Measurements from ENCODE around the gene TMEM42.
"Not testable (repeated sequence)": the region's sequence is repeated elsewhere in the genome, so short reads cannot be mapped to it uniquely, and the experiment has no call there.

DNA sequence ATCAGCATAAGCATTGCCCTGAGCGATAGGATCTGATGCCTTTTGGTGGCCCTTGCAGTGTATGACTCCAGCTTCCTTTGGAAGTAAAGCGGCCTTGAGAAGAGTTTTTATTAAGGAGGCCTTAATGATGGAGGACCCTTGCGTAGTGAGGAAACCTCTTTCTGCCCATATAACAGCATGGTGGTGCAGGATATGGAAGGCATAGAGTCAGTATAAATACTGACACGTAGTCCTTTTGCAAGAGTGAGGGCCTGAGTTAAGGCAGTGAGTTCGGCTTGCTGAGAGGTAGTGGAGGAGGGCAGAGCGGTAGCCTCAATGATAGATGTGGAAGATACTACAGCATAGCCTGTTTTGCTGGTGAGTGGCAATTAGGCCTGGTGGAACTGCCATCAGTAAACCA lies 5.0 kb upstream of the TMEM42 start:
- not testable (repeated sequence) for TF ChIP-seq POLR2A, EP300 (IDR thresholded peaks at IDR 0.05)
- TF ChIP-seq, protein P1, sequence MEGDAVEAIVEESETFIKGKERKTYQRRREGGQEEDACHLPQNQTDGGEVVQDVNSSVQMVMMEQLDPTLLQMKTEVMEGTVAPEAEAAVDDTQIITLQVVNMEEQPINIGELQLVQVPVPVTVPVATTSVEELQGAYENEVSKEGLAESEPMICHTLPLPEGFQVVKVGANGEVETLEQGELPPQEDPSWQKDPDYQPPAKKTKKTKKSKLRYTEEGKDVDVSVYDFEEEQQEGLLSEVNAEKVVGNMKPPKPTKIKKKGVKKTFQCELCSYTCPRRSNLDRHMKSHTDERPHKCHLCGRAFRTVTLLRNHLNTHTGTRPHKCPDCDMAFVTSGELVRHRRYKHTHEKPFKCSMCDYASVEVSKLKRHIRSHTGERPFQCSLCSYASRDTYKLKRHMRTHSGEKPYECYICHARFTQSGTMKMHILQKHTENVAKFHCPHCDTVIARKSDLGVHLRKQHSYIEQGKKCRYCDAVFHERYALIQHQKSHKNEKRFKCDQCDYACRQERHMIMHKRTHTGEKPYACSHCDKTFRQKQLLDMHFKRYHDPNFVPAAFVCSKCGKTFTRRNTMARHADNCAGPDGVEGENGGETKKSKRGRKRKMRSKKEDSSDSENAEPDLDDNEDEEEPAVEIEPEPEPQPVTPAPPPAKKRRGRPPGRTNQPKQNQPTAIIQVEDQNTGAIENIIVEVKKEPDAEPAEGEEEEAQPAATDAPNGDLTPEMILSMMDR (IDR thresholded peaks at IDR 0.05) = not testable (repeated sequence)

Measured in tibial nerve (tissue), 4 donors.